Measurements from ENCODE around the gene OTULIN.

GRCh38 chr5:14708551-14708950 lies 44.0 kb downstream of the OTULIN start:
- TF ChIP-seq, protein P1, sequence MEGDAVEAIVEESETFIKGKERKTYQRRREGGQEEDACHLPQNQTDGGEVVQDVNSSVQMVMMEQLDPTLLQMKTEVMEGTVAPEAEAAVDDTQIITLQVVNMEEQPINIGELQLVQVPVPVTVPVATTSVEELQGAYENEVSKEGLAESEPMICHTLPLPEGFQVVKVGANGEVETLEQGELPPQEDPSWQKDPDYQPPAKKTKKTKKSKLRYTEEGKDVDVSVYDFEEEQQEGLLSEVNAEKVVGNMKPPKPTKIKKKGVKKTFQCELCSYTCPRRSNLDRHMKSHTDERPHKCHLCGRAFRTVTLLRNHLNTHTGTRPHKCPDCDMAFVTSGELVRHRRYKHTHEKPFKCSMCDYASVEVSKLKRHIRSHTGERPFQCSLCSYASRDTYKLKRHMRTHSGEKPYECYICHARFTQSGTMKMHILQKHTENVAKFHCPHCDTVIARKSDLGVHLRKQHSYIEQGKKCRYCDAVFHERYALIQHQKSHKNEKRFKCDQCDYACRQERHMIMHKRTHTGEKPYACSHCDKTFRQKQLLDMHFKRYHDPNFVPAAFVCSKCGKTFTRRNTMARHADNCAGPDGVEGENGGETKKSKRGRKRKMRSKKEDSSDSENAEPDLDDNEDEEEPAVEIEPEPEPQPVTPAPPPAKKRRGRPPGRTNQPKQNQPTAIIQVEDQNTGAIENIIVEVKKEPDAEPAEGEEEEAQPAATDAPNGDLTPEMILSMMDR (IDR thresholded peaks at IDR 0.05; ENCODE audit: low read length): no peak
- no peak for TF ChIP-seq EZH2 (IDR thresholded peaks at IDR 0.05; ENCODE audit: borderline replicate concordance, low read length)
